Stimulated activated effector memory CD8-positive, alpha-beta T cell treated with anti-CD3 and anti-CD28 coated beads, Interleukin-12 subunit alpha, Interleukin-12 subunit beta, amount 100 ng/mL, for 72 hours (primary cell): ENCODE results near the gene MECP2.
A peak's percentile ranks its signal among the peaks of the same experiment; 100 is the strongest.
"Not testable (repeated sequence)": the region's sequence is repeated elsewhere in the genome, so short reads cannot be mapped to it uniquely, and the experiment has no call there.

Experiments used
- ATAC-seq: fragments of 150-1000 bp; cut with Tn5 transposase; 2 replicates; pipeline ENCODE4 v1.10.0; 2021
- DNase-seq, 2 donors: peaks; one replicate each; pipeline ENCODE4 v3.0.0; 2021 to 2022; ENCODE audit warnings: low spot score in 2 of 2
- H3K27ac Mint-ChIP-seq: one replicate; pipeline ENCODE4 v1.8.0; 2022; ENCODE audit warnings: mild to moderate bottlenecking, mixed read lengths
- H3K36me3 Mint-ChIP-seq: one replicate; pipeline ENCODE4 v1.8.0; 2022; ENCODE audit warnings: mild to moderate bottlenecking, mixed read lengths
- H3K4me1 Mint-ChIP-seq: one replicate; pipeline ENCODE4 v1.8.0; 2022; ENCODE audit warnings: mixed read lengths
- H3K4me3 Mint-ChIP-seq: one replicate; pipeline ENCODE4 v1.8.0; 2022; ENCODE audit warnings: mild to moderate bottlenecking, mixed read lengths
- H3K9me3 Mint-ChIP-seq: one replicate; pipeline ENCODE4 v1.8.0; 2022; ENCODE audit warnings: mixed read lengths

MECP2 gene

DNA sequence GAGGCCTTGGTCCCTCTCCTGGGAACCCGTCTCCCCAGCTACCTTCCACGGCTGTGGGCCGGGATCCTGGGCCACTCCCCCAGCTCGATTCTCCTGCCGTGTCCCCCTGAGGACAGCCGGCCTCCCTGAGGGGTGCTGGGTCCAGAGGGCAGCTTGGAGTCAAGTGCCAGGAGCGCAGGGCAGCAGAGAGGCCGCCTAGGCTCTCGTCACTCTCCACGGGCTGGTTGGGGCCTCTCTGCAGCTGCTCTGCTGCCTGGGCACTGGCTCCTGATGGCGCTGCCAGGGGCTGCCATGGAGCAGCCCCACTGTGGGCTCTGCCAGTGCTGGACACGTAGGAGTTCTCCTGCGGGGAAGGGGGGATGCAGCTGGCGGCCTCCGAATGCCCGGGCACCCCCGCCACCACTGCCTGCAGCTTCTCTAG, 84.5 kb downstream of the MECP2 start:
- Mint-ChIP-seq H3K27ac (peak overlapping the region; percentile 48), H3K9me3 (no peaks in the 10 kb centered on the region), H3K4me1 (peaks cover 7% of the 10 kb centered on the region), H3K36me3 (peaks cover 92% of the 10 kb centered on the region), H3K4me3 (no peak overlapping the region)
- ATAC-seq (no peak), DNase-seq (no peak)

DNA sequence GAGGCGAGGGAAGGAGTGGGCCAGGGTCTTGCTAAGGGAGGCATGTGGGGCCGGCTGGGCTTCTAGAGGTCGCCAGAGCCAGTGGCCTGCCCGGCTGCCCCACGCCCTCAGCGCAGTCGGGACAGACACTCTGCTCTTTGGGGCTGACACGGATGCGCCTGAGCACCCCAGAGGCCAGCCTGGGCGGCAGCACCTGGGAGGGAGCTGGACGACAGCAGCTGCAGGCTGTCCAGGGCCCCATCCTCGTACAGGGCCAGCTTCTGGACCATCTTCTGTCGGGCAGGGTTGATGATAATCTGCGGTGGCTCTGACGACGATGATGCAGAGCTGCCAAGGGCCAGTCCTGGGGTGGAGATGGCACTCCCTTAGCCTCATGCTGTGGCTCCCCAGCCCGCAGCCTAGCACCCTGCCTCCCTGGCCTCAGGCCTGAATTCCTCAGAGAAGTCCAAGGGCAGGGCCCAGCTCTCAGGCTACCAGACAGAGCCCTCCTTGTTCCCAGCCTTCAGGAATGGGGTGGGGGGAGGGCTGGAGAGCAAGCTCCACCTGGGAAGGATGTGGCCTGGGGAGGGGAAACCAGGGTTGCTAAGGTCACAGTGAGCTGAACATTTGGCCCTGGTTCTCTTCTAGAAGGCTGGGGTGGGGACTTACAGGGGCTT, 85.1 kb downstream of the MECP2 start:
- DNase-seq: no peak
- Mint-ChIP-seq H3K9me3 (no peaks in the 10 kb centered on the region), H3K27ac (peak overlapping the region; percentile 60), H3K36me3 (peaks cover 92% of the 10 kb centered on the region), H3K4me3 (no peak overlapping the region), H3K4me1 (peaks cover 7% of the 10 kb centered on the region)
- ATAC-seq: no peak

DNA sequence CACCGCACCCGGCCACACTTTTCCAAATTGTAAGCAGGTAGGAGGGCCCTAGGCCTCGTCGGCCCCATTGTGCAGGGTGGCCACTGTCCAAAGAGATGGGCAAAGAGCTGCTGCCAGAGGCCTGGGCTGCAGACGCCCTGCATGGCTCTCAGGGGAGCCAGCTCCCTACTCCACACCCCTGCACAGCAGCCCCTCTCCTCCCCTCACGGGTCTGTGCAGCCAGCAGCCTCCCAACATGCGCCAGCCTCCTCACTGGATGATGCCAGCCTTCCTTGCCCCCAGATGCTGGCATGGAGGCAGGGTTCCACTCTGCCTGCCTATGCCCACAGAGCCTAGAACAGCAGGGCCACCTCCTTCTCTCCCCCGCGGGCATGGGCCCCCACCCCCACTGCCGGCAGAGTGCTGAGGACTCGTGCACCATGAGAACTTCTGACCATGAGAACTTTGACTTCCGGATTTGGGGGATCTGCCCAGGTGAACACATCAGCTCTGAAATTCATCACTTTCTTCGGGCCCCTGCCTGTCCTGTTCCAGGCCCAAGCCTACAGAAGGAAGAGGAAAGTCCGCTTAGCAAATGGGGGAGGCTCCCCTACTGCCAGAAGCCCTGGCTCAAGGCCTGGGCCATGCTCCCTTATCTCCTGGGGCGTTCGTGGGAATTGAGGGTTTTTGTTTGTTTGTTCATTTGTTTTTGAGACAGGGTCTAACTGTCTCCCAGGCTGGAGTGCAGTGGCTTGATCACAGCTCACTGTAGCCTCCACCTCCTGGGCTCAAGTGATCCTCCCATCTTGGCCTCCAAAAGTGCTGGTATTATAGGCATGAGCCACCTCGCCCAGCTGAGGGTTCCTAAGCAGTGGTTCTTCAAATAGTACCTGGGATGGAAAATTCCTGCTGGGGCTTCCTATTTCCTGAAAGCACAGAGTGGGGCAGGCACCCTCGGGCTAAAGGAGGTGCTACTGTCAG, 85.9 kb downstream of the MECP2 start:
- no peak for DNase-seq
- Mint-ChIP-seq H3K36me3 (peaks cover 87% of the 10 kb centered on the region), H3K4me1 (peaks cover 7% of the 10 kb centered on the region), H3K9me3 (no peaks in the 10 kb centered on the region), H3K27ac (peak overlapping the region; percentile 60), H3K4me3 (no peak overlapping the region)
- no peak for ATAC-seq

DNA sequence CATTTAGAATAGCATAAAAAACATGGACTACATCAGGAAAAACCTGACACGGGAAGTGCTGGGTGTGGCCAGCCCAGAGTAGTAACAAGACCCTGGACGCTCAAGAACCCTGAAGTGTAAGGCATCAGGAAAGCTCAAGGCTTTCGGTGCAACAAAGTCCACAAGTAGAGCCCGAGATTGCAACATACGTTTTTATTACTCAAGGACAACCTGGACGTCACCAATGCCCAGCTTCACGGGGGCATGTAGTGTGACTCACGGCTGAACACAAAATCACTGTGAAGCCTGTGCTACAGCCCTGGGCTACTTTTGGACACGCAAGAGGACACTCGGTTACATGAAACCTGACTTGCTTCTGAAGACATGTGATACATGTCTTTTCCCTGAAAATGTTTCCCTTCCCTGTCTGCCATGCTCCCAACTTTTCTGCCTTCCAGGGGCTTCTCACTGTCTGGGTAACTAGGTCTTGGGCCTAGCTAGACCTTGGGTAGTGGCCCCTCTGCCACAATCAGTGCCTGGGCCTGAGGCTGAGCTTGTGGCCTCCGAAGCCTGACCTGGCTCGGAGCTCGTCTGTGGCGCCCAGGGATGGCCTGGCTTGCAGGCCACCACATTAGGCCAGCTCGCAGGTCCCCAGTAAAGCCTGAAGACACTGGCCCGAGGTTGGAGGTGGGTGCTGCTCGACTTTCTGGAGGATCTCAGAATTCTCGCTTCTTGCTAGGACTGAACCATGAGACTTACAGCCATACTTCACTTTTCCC, 87.0 kb downstream of the MECP2 start:
- H3K4me3 Mint-ChIP-seq: no peak overlapping the region
- H3K9me3 Mint-ChIP-seq: no peaks in the 10 kb centered on the region
- H3K27ac Mint-ChIP-seq: peak overlapping the region; percentile 26
- DNase-seq (no peak), ATAC-seq (no peak)
- peaks cover 78% of the 10 kb centered on the region for H3K36me3 Mint-ChIP-seq
- peaks cover under 1% of the 10 kb centered on the region for H3K4me1 Mint-ChIP-seq

DNA sequence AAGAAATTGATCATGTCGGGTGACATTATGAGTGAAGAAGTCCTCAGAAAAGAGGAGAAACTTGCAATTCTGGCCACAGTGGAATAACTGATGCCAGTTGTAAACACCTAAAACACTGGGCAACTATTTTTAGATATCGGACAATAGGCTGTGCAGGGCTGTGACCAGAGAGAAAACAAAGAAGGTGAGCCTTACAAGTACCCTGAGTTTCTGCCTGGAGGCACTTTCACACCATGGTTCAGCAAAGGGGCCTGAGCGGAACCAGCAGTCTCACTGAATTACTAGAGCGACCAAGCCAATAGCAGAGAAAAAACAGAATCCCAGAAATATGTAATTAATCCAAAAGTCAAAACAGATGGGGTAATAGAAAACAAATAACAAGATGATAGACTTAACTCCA, 89.0 kb downstream of the MECP2 start:
- Mint-ChIP-seq H3K27ac (peak overlapping the region; percentile 83), H3K9me3 (no peaks in the 10 kb centered on the region), H3K4me3 (no peak overlapping the region), H3K4me1 (no peaks in the 10 kb centered on the region), H3K36me3 (peaks cover 59% of the 10 kb centered on the region)
- ATAC-seq (no peak), DNase-seq (no peak)

DNA sequence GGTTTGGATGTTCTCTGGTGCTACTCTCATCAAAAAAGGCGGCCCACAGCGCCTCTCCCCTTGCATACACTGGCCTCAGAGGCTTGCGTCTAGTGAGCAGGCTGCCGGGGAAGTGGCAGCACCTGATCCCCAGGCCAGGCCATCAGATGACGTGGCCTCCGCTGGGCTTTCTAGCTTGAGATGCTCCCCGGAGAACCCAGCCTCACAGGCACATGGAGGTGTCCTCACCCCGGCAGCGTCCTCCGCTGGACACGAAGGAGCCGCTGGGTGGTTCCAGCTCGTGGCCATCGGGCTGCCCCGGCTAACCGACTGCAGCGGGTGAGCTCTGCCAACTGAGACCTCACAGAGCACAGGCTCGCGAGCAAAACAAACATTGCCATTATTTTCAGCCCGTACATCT, 90.6 kb downstream of the MECP2 start:
- H3K4me1 Mint-ChIP-seq: peaks cover 13% of the 10 kb centered on the region
- no peak for ATAC-seq
- no peak overlapping the region for H3K27ac Mint-ChIP-seq
- no peak for DNase-seq
- no peak overlapping the region for H3K4me3 Mint-ChIP-seq
- H3K9me3 Mint-ChIP-seq: no peaks in the 10 kb centered on the region
- H3K36me3 Mint-ChIP-seq: peaks cover 52% of the 10 kb centered on the region

DNA sequence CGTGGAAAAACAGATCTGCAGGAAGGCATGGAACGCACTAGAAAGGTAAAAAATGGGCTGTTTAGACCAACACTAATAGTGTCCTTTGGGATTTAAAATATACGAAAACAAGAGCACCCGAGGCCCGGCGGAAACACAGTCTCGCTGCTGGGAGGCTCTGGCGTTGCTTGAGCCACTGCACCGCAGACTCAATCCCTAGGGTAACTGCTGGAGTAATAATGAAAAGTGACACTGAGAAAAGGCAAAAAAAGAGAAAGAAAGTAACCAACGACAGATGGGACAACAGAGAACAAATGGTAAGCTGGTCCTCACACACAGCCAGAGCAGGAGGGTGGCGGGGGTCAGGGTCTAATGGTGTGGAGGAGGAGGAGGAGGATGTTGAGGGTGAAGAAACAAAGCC, 93.2 kb downstream of the MECP2 start:
- Mint-ChIP-seq H3K4me3 (no peak overlapping the region), H3K36me3 (peaks cover 26% of the 10 kb centered on the region), H3K9me3 (no peaks in the 10 kb centered on the region), H3K4me1 (peaks cover 19% of the 10 kb centered on the region), H3K27ac (no peak overlapping the region)
- DNase-seq: no peak
- ATAC-seq: no peak

DNA sequence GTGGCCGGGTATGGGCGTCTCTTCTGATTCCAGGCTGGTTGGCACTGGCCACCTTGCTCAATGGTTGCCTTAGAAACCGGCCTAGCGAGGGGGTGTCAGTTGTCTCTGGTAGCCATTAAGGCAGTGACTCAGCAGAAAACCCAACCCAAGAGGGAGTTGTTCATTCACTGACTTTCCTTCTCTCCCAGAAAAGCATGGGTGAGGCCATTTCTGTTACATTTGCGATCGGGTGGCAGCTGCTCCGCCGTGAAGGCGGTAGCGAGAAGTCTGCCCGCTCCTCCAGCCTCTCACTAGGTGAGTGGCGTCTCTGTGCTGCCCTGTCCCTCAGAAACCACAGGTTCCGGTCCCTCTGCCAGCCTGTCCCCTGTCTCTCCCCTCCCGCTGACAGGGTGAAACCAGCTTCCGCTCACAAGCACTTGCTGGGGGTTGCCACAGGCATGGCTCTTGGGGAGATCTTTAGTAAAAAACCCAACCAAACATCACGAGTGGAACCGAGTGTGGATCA, 95.2 kb downstream of the MECP2 start:
- Mint-ChIP-seq H3K27ac (peak overlapping the region; percentile 92), H3K36me3 (peaks cover 6% of the 10 kb centered on the region), H3K4me1 (peaks cover 19% of the 10 kb centered on the region), H3K4me3 (peak overlapping the region; percentile 69), H3K9me3 (no peaks in the 10 kb centered on the region)
- DNase-seq: peak in 1 of 2 donors; percentile 70
- ATAC-seq: peak; percentile 94

DNA sequence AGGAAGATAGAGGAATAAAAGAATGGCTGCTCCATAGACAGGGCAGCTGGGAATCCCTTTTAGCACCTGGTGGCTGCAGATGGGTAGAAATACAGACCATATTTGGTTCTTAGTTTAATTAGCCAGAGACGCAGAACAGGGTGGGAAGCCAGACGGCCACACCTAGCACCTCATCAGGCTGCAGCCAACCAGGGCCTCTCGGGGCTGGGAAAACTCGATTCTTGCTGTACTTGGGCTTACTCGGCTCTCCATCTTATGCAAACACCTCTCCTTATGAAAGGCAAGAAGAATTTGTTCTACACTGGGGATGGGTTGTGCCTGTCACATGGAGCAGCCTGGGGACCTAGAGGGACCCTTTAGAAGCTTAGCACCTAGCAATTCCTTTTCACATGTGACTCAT, 97.5 kb downstream of the MECP2 start:
- DNase-seq (no peak), ATAC-seq (no peak)
- Mint-ChIP-seq H3K27ac (no peak overlapping the region), H3K36me3 (peaks cover 5% of the 10 kb centered on the region), H3K4me3 (no peak overlapping the region), H3K9me3 (no peaks in the 10 kb centered on the region), H3K4me1 (peaks cover 19% of the 10 kb centered on the region)

DNA sequence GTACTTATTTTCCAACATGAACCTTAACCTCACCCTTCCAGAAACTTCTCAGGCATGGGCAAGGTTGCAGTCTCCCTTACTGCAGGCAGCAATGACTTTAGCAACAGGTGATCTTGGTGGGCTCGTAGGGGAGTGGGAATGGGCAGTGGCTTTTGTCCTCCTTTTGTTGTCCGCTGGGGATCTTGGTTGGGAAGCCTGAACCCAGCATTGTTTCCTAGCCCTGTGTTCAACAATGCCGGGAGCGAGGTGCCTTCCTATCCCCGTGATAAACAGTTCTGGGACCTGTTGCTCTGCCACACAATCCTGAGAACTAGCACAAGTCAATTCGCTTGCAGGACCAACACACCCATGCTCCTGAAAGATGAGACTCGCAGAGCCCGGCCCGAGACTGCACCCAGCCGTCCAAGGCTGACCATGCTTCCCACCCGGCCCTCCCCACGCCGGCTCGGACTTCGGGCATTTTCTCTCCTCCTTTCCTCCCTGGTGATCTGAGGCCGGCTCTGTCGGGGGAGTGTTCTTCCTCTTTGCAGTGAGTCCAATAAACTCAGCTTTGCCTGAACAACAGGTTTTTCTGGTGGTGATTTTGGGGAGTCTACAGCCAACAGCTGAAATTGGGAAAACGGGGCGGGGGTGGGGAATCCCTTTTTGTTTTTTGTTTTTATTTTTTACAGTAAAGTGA, 98.0 kb downstream of the MECP2 start:
- ATAC-seq: no peak
- H3K4me1 Mint-ChIP-seq: peaks cover 19% of the 10 kb centered on the region
- H3K9me3 Mint-ChIP-seq: no peaks in the 10 kb centered on the region
- no peak for DNase-seq
- H3K27ac Mint-ChIP-seq: no peak overlapping the region
- H3K36me3 Mint-ChIP-seq: peaks cover 5% of the 10 kb centered on the region
- no peak overlapping the region for H3K4me3 Mint-ChIP-seq

DNA sequence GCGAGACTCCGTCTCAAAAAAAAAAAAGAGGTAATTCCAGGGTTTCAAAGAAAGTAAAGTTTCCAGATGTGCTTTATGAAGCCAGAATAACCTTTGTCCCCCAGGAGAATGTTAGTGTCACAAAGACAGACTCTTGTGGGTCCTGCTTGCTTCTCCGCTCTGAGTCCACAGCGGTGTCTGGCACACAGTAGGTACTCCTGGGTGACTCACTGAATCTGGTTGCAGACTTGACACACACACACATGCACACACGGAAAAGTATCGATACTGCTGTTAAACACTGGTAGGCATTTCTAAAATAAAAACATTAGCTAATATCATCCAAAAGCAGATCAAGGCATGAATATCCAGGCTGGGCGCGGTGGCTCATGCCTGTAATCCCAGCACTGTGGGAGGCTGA, 102.0 kb downstream of the MECP2 start:
- no peak for ATAC-seq
- H3K36me3 Mint-ChIP-seq: no peaks in the 10 kb centered on the region
- H3K4me1 Mint-ChIP-seq: peaks cover 8% of the 10 kb centered on the region
- DNase-seq: no peak
- H3K9me3 Mint-ChIP-seq: no peaks in the 10 kb centered on the region
- no peak overlapping the region for H3K4me3 Mint-ChIP-seq
- no peak overlapping the region for H3K27ac Mint-ChIP-seq

DNA sequence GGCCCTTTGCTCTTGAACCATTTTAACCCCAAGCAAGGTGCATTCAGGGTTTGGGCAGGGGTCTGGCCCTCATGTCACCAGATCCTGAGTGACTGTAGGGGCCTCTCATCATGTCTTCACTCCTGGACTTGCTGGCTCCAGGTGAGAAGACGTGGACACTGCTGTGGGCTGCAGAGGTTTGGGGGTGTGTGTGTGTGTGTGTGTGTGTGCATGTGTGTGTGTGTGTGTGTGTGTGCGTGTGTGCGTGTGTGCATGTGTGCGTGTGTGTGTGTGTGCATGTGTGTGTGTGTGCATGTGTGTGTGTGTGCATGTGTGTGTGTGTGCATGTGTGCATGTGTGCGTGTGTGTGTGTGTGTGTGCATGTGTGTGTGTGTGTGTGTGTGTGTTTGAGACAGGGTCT, 103.1 kb downstream of the MECP2 start:
- H3K36me3 Mint-ChIP-seq, H3K9me3 Mint-ChIP-seq, ATAC-seq, H3K27ac Mint-ChIP-seq, H3K4me3 Mint-ChIP-seq, DNase-seq: not testable (repeated sequence)
- peaks cover 15% of the 10 kb centered on the region for H3K4me1 Mint-ChIP-seq

DNA sequence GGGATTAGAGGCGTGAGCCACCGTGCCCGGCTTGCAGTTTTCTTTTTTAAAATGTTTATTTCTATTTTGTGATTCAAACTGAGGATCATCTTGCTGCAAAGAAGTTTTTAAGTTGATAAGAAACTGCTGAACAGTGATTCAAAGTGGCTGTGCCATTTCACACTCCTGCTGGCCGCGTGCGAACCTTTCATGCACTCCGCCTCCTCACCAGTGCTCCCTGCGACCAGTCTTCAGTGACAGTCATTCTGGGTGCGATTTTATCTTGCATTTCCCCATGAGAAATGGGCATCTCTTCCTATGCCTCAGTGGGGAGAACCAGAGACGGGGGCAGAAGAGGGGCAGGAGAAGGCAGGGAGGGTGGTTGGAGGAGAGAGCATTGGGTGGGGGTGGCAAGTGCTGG, 103.5 kb downstream of the MECP2 start:
- H3K9me3 Mint-ChIP-seq: no peaks in the 10 kb centered on the region
- ATAC-seq: no peak
- no peaks in the 10 kb centered on the region for H3K36me3 Mint-ChIP-seq
- H3K27ac Mint-ChIP-seq: no peak overlapping the region
- DNase-seq: no peak
- H3K4me1 Mint-ChIP-seq: peaks cover 15% of the 10 kb centered on the region
- H3K4me3 Mint-ChIP-seq: no peak overlapping the region

DNA sequence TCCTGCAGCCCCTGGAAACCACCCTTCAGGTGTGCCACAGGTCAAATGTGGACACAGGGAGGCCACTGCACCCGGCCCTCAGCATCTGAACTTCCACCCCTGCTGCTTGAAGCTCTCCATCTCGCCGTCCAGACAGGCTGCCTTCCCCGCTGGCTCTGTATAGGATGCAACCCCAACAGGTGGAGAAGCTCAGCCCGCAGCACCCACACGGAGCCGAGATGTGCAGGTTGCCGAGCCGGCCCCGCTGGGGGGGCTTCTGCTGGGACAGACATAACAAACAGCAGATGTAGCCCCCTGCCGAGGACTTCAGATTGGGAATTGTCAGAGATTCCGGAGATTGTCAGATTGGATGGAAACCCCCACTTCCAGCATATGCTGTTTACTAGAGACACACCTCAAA, 104.4 kb downstream of the MECP2 start:
- no peak overlapping the region for H3K4me3 Mint-ChIP-seq
- DNase-seq (no peak), ATAC-seq (no peak)
- H3K27ac Mint-ChIP-seq: no peak overlapping the region
- no peaks in the 10 kb centered on the region for H3K36me3 Mint-ChIP-seq
- H3K9me3 Mint-ChIP-seq: no peaks in the 10 kb centered on the region
- H3K4me1 Mint-ChIP-seq: peaks cover 15% of the 10 kb centered on the region

DNA sequence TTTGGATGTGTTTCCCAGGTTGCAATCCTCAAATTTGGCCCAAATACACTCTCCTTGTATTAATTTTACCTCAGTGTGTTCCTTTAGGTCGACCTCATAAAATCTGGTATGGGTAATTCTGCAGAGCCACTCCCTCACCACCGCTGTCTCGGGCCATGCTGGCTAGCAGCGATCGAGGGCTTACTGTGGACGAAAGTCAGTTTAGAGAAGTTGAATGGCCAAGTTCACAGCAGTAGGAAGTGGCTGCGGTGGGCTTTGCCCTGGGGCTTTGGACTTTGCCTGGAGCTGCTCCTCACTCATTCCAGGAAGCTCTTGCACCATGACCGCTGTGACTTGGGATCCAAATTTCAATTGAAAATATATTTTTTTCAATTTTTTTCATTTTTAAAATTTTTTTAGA, 105.3 kb downstream of the MECP2 start:
- no peak overlapping the region for H3K4me3 Mint-ChIP-seq
- DNase-seq (no peak), ATAC-seq (no peak)
- peaks cover 15% of the 10 kb centered on the region for H3K4me1 Mint-ChIP-seq
- no peaks in the 10 kb centered on the region for H3K36me3 Mint-ChIP-seq
- H3K9me3 Mint-ChIP-seq: no peaks in the 10 kb centered on the region
- H3K27ac Mint-ChIP-seq: no peak overlapping the region
